ENCODE results near the gene CNRIP1. TPM values are rescaled to one million over a fixed set of nuclear protein-coding genes. Genes with fewer than 3 reads are reported as not detected.

The CNRIP1 gene
- total RNA-seq, 6 experiments from 2014 or later, result 33.6 to 53.8 (median 47.2) TPM

DNA sequence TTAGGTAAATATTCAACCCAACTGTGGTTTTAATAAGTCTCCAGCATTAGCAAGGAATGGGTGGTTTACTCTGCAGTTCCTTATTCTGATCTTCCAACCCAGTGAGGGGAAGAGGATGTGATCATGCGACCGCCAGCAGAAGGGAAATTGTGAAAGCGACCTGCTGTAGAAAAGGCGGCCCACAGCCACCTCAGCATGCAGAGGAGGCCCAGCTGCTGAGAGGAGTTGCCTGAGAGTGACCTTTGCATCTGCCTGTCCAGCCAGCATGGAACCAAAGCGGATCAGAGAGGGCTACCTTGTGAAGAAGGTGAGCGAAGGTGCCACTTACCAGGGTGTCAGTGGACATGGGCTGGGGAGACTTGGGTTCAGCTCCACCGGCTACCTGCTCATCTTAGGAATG lies 45.3 kb upstream of the CNRIP1 start, which contains the start of gene PLEK:
Gene PLEK, plus strand, starts transcription at position 196 of the 400 bp plus-strand sequence. Its CDS starts 70 bp downstream, at position 266.
- no peak within 1 kb of the TSS for H3K4me3 Mint-ChIP-seq
- H3K36me3 Mint-ChIP-seq (ENCODE audit: low read depth), result no peaks in the 10 kb centered on the region
- H3K9me3 Mint-ChIP-seq, result peaks cover 5% of the 10 kb centered on the region; the same call in 1 of the 2 replicates
- DNase-seq, result no peak
- H3K27me3 Mint-ChIP-seq (ENCODE audit: insufficient read depth), result peaks cover 12% of the 10 kb centered on the region
- TF ChIP-seq, protein P1, sequence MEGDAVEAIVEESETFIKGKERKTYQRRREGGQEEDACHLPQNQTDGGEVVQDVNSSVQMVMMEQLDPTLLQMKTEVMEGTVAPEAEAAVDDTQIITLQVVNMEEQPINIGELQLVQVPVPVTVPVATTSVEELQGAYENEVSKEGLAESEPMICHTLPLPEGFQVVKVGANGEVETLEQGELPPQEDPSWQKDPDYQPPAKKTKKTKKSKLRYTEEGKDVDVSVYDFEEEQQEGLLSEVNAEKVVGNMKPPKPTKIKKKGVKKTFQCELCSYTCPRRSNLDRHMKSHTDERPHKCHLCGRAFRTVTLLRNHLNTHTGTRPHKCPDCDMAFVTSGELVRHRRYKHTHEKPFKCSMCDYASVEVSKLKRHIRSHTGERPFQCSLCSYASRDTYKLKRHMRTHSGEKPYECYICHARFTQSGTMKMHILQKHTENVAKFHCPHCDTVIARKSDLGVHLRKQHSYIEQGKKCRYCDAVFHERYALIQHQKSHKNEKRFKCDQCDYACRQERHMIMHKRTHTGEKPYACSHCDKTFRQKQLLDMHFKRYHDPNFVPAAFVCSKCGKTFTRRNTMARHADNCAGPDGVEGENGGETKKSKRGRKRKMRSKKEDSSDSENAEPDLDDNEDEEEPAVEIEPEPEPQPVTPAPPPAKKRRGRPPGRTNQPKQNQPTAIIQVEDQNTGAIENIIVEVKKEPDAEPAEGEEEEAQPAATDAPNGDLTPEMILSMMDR (IDR thresholded peaks at IDR 0.05), result no peak
- no peak within 1 kb of the TSS for H3K27ac Mint-ChIP-seq
- peaks cover 16% of the 10 kb centered on the region for H3K4me1 Mint-ChIP-seq (ENCODE audit: low read depth)

DNA sequence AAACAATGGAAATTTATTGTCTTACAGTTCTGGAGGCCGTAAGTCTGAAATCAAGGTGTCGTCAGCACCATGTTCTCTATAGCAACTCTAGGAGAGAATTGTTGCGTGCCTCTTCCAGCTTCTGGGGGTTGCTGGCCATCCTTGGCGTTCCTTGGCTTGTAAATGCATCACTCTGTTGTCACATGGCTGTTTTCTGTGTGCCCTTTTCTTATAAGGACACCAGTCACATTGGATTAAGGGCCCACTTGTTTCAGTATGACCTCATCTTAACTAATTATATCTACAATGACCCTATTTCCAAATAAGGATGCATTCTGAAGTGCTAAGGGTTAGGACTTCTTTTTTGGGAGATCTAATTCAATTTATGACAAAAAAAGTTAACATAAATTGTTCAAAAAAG lies 44.0 kb upstream of the CNRIP1 start:
- no peak for DNase-seq
- Mint-ChIP-seq H3K36me3 (ENCODE audit: low read depth) (no peaks in the 10 kb centered on the region), H3K4me3 (no peak overlapping the region), H3K27ac (no peak overlapping the region), H3K4me1 (ENCODE audit: low read depth) (peaks cover 11% of the 10 kb centered on the region), H3K27me3 (ENCODE audit: insufficient read depth) (peaks cover 11% of the 10 kb centered on the region), H3K9me3 (peaks cover 5% of the 10 kb centered on the region; the same call in 1 of the 2 replicates)
- TF ChIP-seq, protein P1 (IDR thresholded peaks at IDR 0.05), result no peak

DNA sequence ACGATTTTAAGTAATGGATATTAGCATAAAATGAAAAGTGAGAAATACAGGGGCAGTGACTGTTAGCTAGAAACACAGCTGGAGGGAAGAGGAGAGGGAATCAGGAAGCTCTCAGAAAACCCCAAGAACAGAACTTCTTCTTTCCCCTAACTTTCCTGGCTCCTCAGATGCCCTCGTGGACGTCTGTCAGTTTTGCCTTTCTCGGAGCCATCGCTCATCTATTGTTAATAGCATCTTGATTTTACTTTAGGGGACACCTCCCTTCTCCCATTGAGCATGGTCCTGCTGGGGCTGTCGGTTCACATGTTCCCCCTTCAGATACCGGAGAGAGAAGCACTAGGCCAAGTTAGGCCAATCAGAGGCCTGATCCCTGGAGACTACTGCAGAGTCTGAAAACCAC lies 43.0 kb upstream of the CNRIP1 start:
- Mint-ChIP-seq H3K36me3 (ENCODE audit: low read depth) (no peaks in the 10 kb centered on the region), H3K4me1 (ENCODE audit: low read depth) (peaks cover 7% of the 10 kb centered on the region), H3K4me3 (no peak overlapping the region), H3K27ac (no peak overlapping the region), H3K9me3 (peaks cover 5% of the 10 kb centered on the region; the same call in 1 of the 2 replicates), H3K27me3 (ENCODE audit: insufficient read depth) (peaks cover 10% of the 10 kb centered on the region)
- DNase-seq, result no peak
- TF ChIP-seq, protein P1 (IDR thresholded peaks at IDR 0.05), result no peak

DNA sequence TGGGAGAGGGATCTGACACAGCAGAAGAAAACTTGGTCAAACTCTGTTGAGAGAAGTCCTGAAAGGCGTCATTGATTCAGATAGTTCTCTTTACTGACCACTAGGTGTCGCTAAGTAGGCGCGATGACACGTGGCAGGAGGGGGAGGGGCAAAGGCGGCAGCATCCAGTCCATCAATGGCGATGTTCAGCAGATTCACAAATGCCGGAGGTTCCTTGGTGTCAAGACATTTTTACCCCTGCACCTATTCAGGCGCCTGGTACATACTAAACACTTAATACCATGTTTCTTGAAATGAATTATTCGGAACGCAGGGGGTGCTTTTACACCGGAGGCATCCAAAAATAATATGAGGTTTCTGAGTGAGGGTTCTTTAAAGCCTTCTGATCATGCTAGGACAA lies 42.3 kb upstream of the CNRIP1 start:
- no peaks in the 10 kb centered on the region for H3K36me3 Mint-ChIP-seq (ENCODE audit: low read depth)
- TF ChIP-seq, protein P1 (IDR thresholded peaks at IDR 0.05), result peak; percentile 84
- peaks cover 5% of the 10 kb centered on the region; the same call in 1 of the 2 replicates for H3K9me3 Mint-ChIP-seq
- H3K4me1 Mint-ChIP-seq (ENCODE audit: low read depth), result 0 out of 2 replicates have a peak, but pooled peaks cover 8% of the 10 kb centered on the region
- peaks cover 10% of the 10 kb centered on the region for H3K27me3 Mint-ChIP-seq (ENCODE audit: insufficient read depth)
- H3K4me3 Mint-ChIP-seq, result no peak overlapping the region
- peak; percentile 6 for DNase-seq
- H3K27ac Mint-ChIP-seq, result no peak overlapping the region

DNA sequence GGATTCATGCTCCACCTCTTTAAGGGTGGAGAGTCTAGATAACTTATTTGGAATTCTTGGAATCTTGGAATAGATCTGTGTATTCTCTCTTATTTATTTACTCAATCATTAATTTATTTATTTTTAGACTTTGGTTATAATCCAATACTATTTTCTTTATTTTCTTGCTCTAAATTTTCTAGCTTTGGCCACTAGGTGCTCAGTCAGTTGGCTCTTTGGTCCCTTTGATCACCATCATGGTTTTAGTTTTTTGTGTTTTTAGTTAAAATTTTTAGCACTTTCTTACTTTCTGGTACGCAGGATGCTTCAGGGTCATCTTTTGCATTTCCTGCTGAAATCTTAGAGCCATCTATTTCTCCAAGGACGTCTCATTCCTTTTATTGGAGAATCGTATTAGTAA lies 40.1 kb upstream of the CNRIP1 start:
- Mint-ChIP-seq H3K4me3 (no peak overlapping the region), H3K27me3 (ENCODE audit: insufficient read depth) (peaks cover 4% of the 10 kb centered on the region), H3K36me3 (ENCODE audit: low read depth) (no peaks in the 10 kb centered on the region), H3K27ac (no peak overlapping the region), H3K9me3 (peaks cover 5% of the 10 kb centered on the region; the same call in 1 of the 2 replicates), H3K4me1 (ENCODE audit: low read depth) (0 out of 2 replicates have a peak, but pooled peaks cover 8% of the 10 kb centered on the region)
- TF ChIP-seq, protein P1 (IDR thresholded peaks at IDR 0.05), result peak; percentile 72
- DNase-seq, result no peak
